Spinal cord (tissue), 10 donors: ENCODE data around the gene ZDHHC18. TPM values are rescaled to one million over a fixed set of nuclear protein-coding genes. Genes with fewer than 3 reads are reported as not detected.
A peak's percentile ranks its signal among the peaks of the same experiment; 100 is the strongest.

ENCODE experiments used
- DNase-seq, 6 donors: peaks; one replicate each; pipeline versions ENCODE4 v3.0.0 to v3.0.0-alpha.2; 2013 to 2015; ENCODE audit warnings: low spot score in 6 of 6, low read depth in 4 of 6
- H3K27ac ChIP-seq: one replicate; pipeline ENCODE4 v1.5.1; 2013; ENCODE audit warnings: low read depth, low read length, control low read depth
- H3K27me3 ChIP-seq: one replicate; pipeline ENCODE4 v1.6.1; 2013; ENCODE audit warnings: low read length; ENCODE audit not compliant: control insufficient read depth, insufficient read depth
- H3K36me3 ChIP-seq: one replicate; pipeline ENCODE4 v1.6.1; 2013; ENCODE audit warnings: low read length; ENCODE audit not compliant: control insufficient read depth, insufficient read depth
- H3K4me1 ChIP-seq: one replicate; pipeline ENCODE4 v1.6.1; 2013; ENCODE audit warnings: low read length; ENCODE audit not compliant: control insufficient read depth, insufficient read depth
- H3K4me3 ChIP-seq: one replicate; pipeline ENCODE4 v1.5.1; 2013; ENCODE audit warnings: low read depth, low read length, control low read depth
- H3K9me3 ChIP-seq: one replicate; pipeline ENCODE4 v1.6.1; 2013; ENCODE audit warnings: low read length; ENCODE audit not compliant: control insufficient read depth, insufficient read depth
- WGBS: methylation state at CpG from one replicate; pipeline ENCODE4 v1.1.5; 2013; ENCODE audit warnings: missing lambda C conversion rate; ENCODE audit not compliant: insufficient coverage; 5-methylcytosine and 5-hydroxymethylcytosine counted together
- long read RNA-seq, 4 donors: transcript quantifications; one replicate each; lab custom pipeline, GENCODE V29; 2026
- polyA plus RNA-seq, 2 donors: library from polyadenylated mRNA; unstranded; fragments of 120-200 nt; gene quantifications; one replicate each; pipeline ENCODE4 v1.2.1, GENCODE V29; 2013; ENCODE audit not compliant: insufficient read length in 2 of 2
- total RNA-seq, 2 donors: library from RNA; depleted of rRNA in 1 of 2; stranded (reverse); fragments of 120-200 nt in 1 of 2; fragments of >200 nt in 1 of 2; gene quantifications; one replicate each; pipeline versions ENCODE4 v1.2.3 to v1.2.4, GENCODE V29; 2013 to 2014
- donor health status: healthy.

ZDHHC18 gene
- total RNA-seq (10 to 100 TPM in 1 of 2 donors, 1 to 10 TPM in 1; 6.8 to 15.1 TPM), polyA plus RNA-seq (10 to 100 TPM; 29.1 to 35.3 TPM)
- long read RNA-seq, donor 1, full-length matches to known transcripts, result 6 of 6 reads
- long read RNA-seq, donor 1, partial matches to known transcripts, result 0 of 6 reads
- long read RNA-seq, donor 1, other reads (novel, unspliced or antisense), result 0 of 6 reads
- long read RNA-seq, donor 2, full-length matches to known transcripts, result 2 of 2 reads
- long read RNA-seq, donor 2, partial matches to known transcripts, result 0 of 2 reads
- long read RNA-seq, donor 2, other reads (novel, unspliced or antisense), result 0 of 2 reads
- long read RNA-seq, donor 3, full-length matches to known transcripts, result 1 of 1 reads
- long read RNA-seq, donor 3, partial matches to known transcripts, result 0 of 1 reads
- long read RNA-seq, donor 3, other reads (novel, unspliced or antisense), result 0 of 1 reads
- long read RNA-seq, donor 4, full-length matches to known transcripts, result 5 of 5 reads
- long read RNA-seq, donor 4, partial matches to known transcripts, result 0 of 5 reads
- long read RNA-seq, donor 4, other reads (novel, unspliced or antisense), result 0 of 5 reads

- WGBS, result under 1% methylated on average over 107 of the region's 107 CpGs
- H3K27ac ChIP-seq, result peak within 1 kb of the TSS; percentile 57
Observed at GRCh38 chr1:26826261-26827105, at the start of gene ZDHHC18. ZDHHC18 (plus strand) TSS chr1:26826688; CDS start chr1:26826805, 117 bp downstream.

GRCh38 chr1:26779098-26779668, 47.3 kb upstream of the ZDHHC18 start:
- Histone ChIP-seq H3K4me3 (no peak overlapping the region), H3K27me3 (no peaks in the 10 kb centered on the region), H3K9me3 (no peaks in the 10 kb centered on the region), H3K36me3 (peaks cover 63% of the 10 kb centered on the region), H3K4me1 (peaks cover 9% of the 10 kb centered on the region), H3K27ac (no peak overlapping the region)
- no peak for DNase-seq
- 89% methylated on average over 11 of the region's 11 CpGs for WGBS

More at GRCh38 chr1:26826261-26827105, at the start of gene ZDHHC18:
- Histone ChIP-seq H3K9me3 (no peaks in the 10 kb centered on the region), H3K4me1 (peaks cover 23% of the 10 kb centered on the region), H3K4me3 (peak within 1 kb of the TSS; percentile 77), H3K36me3 (peaks cover 15% of the 10 kb centered on the region), H3K27me3 (no peaks in the 10 kb centered on the region)
- peak; percentile 36 to 90 (median 54) for DNase-seq

GRCh38 chr1:26780344-26780957, 46.0 kb upstream of the ZDHHC18 start:
- Histone ChIP-seq H3K27me3 (no peaks in the 10 kb centered on the region), H3K4me1 (peaks cover 16% of the 10 kb centered on the region), H3K27ac (no peak overlapping the region), H3K9me3 (no peaks in the 10 kb centered on the region), H3K4me3 (no peak overlapping the region), H3K36me3 (peaks cover 51% of the 10 kb centered on the region)
- 88% methylated on average over 17 of the region's 21 CpGs for WGBS
- DNase-seq, result no peak

GRCh38 chr1:26781206-26781825, 45.2 kb upstream of the ZDHHC18 start:
- Histone ChIP-seq H3K4me1 (peaks cover 24% of the 10 kb centered on the region), H3K27me3 (no peaks in the 10 kb centered on the region), H3K9me3 (no peaks in the 10 kb centered on the region), H3K27ac (no peak overlapping the region), H3K4me3 (no peak overlapping the region), H3K36me3 (peaks cover 45% of the 10 kb centered on the region)
- 62% methylated on average over 3 of the region's 11 CpGs for WGBS
- DNase-seq, result no peak

- peaks cover 32% of the 10 kb centered on the region for H3K36me3 ChIP-seq
- H3K4me3 ChIP-seq, result no peak overlapping the region
- H3K9me3 ChIP-seq, result no peaks in the 10 kb centered on the region
- 83% methylated on average over 1 of the region's 3 CpGs for WGBS
- no peaks in the 10 kb centered on the region for H3K27me3 ChIP-seq
- no peak for DNase-seq
- peaks cover 37% of the 10 kb centered on the region for H3K4me1 ChIP-seq
- H3K27ac ChIP-seq, result peak overlapping the region; percentile 93
Observed at GRCh38 chr1:26782521-26783212, 43.8 kb upstream of the ZDHHC18 start.

- WGBS, result 28% methylated on average over 4 of the region's 5 CpGs
- Histone ChIP-seq H3K36me3 (peaks cover 23% of the 10 kb centered on the region), H3K4me3 (no peak overlapping the region), H3K27me3 (no peaks in the 10 kb centered on the region), H3K4me1 (peaks cover 44% of the 10 kb centered on the region), H3K27ac (peak overlapping the region; percentile 93), H3K9me3 (no peaks in the 10 kb centered on the region)
- no peak for DNase-seq
Observed at GRCh38 chr1:26783646-26784022, 42.9 kb upstream of the ZDHHC18 start.

GRCh38 chr1:26784023-26784871, 42.2 kb upstream of the ZDHHC18 start:
- Histone ChIP-seq H3K4me3 (no peak overlapping the region), H3K9me3 (no peaks in the 10 kb centered on the region), H3K36me3 (peaks cover 17% of the 10 kb centered on the region), H3K27ac (peak overlapping the region; percentile 93), H3K27me3 (no peaks in the 10 kb centered on the region), H3K4me1 (peaks cover 49% of the 10 kb centered on the region)
- WGBS, result 94% methylated on average over 2 of the region's 2 CpGs
- DNase-seq, result peak in 5 of 6 donors; percentile 24 to 90 (median 68)

GRCh38 chr1:26784886-26785285, 41.6 kb upstream of the ZDHHC18 start:
- Histone ChIP-seq H3K4me1 (peaks cover 48% of the 10 kb centered on the region), H3K9me3 (no peaks in the 10 kb centered on the region), H3K36me3 (peaks cover 10% of the 10 kb centered on the region), H3K4me3 (no peak overlapping the region), H3K27ac (peak overlapping the region; percentile 100), H3K27me3 (no peaks in the 10 kb centered on the region)
- no CpG with 5 or more reads among the region's 1 CpG for WGBS
- DNase-seq, result no peak
